Keratinocyte (primary cell): ENCODE results near the gene GRB14.

Source experiments
- EZH2 ChIP-seq: IDR thresholded peaks from one replicate; pipeline ENCODE4 v1.6.1; 2012; ENCODE audit warnings: inconsistent platforms, mild to moderate bottlenecking, low read length, moderate library complexity
- TF ChIP-seq, protein P1 (sequence below), 3 experiments: IDR thresholded peaks in 1 of 3; conservative IDR thresholded peaks in 1 of 3; optimal IDR thresholded peaks in 1 of 3; 2 replicates in 2 of 3; 3 replicates in 1 of 3; pipeline versions ENCODE3 to v1.5.1; 2011; ENCODE audit warnings: low read length in 3 of 3, mild to moderate bottlenecking in 3 of 3, moderate library complexity in 2 of 3, control low read depth in 1 of 3, inconsistent platforms in 1 of 3; ENCODE audit not compliant: insufficient read depth in 2 of 3; ENCODE audit errors: extremely low read depth in 1 of 3

DNA sequence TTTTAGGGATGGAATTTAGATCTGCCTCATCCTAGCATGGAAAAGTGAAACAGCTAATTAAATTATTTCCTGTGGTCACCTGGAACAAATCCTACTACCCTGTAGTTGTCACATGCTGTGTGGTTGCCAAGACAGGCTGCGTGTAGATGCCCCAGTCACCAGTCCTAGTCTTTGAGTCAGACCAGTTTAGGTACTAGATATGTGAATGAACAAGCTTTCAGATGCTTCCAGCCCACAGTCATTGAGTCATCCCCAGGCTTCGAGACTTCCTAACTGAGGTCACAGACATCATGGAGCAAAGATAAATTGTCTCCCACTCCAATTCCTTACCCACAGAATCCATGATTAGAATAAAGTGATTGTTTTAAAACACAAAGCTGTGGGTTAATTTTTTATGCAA is 35.8 kb upstream of the GRB14 start:
- TF ChIP-seq, protein P1, sequence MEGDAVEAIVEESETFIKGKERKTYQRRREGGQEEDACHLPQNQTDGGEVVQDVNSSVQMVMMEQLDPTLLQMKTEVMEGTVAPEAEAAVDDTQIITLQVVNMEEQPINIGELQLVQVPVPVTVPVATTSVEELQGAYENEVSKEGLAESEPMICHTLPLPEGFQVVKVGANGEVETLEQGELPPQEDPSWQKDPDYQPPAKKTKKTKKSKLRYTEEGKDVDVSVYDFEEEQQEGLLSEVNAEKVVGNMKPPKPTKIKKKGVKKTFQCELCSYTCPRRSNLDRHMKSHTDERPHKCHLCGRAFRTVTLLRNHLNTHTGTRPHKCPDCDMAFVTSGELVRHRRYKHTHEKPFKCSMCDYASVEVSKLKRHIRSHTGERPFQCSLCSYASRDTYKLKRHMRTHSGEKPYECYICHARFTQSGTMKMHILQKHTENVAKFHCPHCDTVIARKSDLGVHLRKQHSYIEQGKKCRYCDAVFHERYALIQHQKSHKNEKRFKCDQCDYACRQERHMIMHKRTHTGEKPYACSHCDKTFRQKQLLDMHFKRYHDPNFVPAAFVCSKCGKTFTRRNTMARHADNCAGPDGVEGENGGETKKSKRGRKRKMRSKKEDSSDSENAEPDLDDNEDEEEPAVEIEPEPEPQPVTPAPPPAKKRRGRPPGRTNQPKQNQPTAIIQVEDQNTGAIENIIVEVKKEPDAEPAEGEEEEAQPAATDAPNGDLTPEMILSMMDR (optimal IDR thresholded peaks at IDR 0.05 in 1 of 3, IDR thresholded peaks at IDR 0.05 in 1 of 3, conservative IDR thresholded peaks at IDR 0.05 in 1 of 3; ENCODE audit: extremely low read depth in 1 of 3, insufficient read depth in 2 of 3, low read length in 3 of 3), result no peak
- no peak for TF ChIP-seq EZH2
